OCI-LY1 (cell line): ENCODE results near the gene TBX21.

ENCODE experiments used
- H2AFZ ChIP-seq: fragments of 200-600 bp; sonication (generic), shearing (Covaris generic); 2 replicates; pipeline ENCODE4 v1.6.0; 2014; ENCODE audit warnings: antibody characterized with exemption, mild to moderate bottlenecking, low read length
- H3F3A ChIP-seq: fragments of 200-600 bp; sonication (generic), shearing (Covaris generic); 2 replicates; pipeline ENCODE4 v1.6.0; 2014; ENCODE audit warnings: mild to moderate bottlenecking, antibody characterized with exemption, low read length, moderate library complexity; ENCODE audit not compliant: insufficient read depth
- H3K27ac ChIP-seq: fragments of 200-600 bp; sonication (generic); 2 replicates; pipeline ENCODE4 v1.5.1; 2014; ENCODE audit warnings: low read length, mixed run types, mild to moderate bottlenecking, low read depth; ENCODE audit not compliant: poor library complexity, severe bottlenecking
- H3K27me3 ChIP-seq: fragments of 200-600 bp; sonication (generic); 2 replicates; pipeline ENCODE4 v1.6.0; 2014; ENCODE audit warnings: antibody characterized with exemption, mild to moderate bottlenecking, low read length, moderate library complexity; ENCODE audit not compliant: insufficient read depth
- H3K36me3 ChIP-seq: fragments of 200-600 bp; sonication (generic); 2 replicates; pipeline ENCODE4 v1.6.1; 2014; ENCODE audit warnings: mild to moderate bottlenecking, antibody characterized with exemption, low read length, moderate library complexity, mixed read lengths; ENCODE audit not compliant: insufficient read depth
- H3K4me1 ChIP-seq: fragments of 200-600 bp; sonication (generic); 2 replicates; pipeline ENCODE4 v1.5.1; 2014; ENCODE audit warnings: mild to moderate bottlenecking, low read length, moderate library complexity; ENCODE audit not compliant: insufficient read depth, severe bottlenecking
- H3K4me2 ChIP-seq: fragments of 200-600 bp; sonication (generic), shearing (Covaris generic); 2 replicates; pipeline ENCODE4 v1.6.1; 2014; ENCODE audit warnings: low read length
- H3K4me3 ChIP-seq: fragments of 200-600 bp; sonication (generic); 2 replicates; pipeline ENCODE4 v1.5.1; 2014; ENCODE audit warnings: low read length, low read depth, mild to moderate bottlenecking, mixed read lengths; ENCODE audit not compliant: poor library complexity, severe bottlenecking
- H3K79me2 ChIP-seq: fragments of 200-600 bp; shearing (Covaris generic); 2 replicates; pipeline ENCODE4 v1.6.1; 2016; ENCODE audit warnings: mixed run types, low read length, mixed read lengths; ENCODE audit not compliant: insufficient read depth
- H3K9ac ChIP-seq: fragments of 200-600 bp; sonication (generic), shearing (Covaris generic); 2 replicates; pipeline ENCODE4 v1.6.1; 2014; ENCODE audit warnings: mild to moderate bottlenecking, low read length, mixed read lengths
- H3K9me2 ChIP-seq: fragments of 200-600 bp; sonication (generic), shearing (Covaris generic); 2 replicates; pipeline ENCODE4 v1.6.1; 2014; ENCODE audit warnings: low read depth, mild to moderate bottlenecking, low read length, mixed read lengths
- H3K9me3 ChIP-seq: fragments of 200-600 bp; shearing (Covaris generic); 2 replicates; pipeline ENCODE4 v1.6.1; 2014; ENCODE audit warnings: low read length, mixed read lengths
- H4K20me1 ChIP-seq: fragments of 200-600 bp; sonication (generic), shearing (Covaris generic); 2 replicates; pipeline ENCODE4 v1.6.0; 2016; ENCODE audit warnings: mild to moderate bottlenecking, low read length; ENCODE audit not compliant: insufficient read depth
- CTCF ChIP-seq: fragments of 200-600 bp; sonication (generic), shearing (Covaris generic); IDR thresholded peaks from 2 replicates; pipeline ENCODE4 v1.5.1; 2017; ENCODE audit warnings: mild to moderate bottlenecking, antibody characterized with exemption, low read length, moderate library complexity, mixed read lengths
- EZH2 ChIP-seq: fragments of 200-600 bp; sonication (generic), shearing (Covaris generic); IDR thresholded peaks from 2 replicates; pipeline ENCODE4 v1.8.0; 2017; ENCODE audit warnings: borderline replicate concordance, mixed run types, mild to moderate bottlenecking, antibody characterized with exemption, low read length, moderate library complexity, mixed read lengths

TBX21 gene

GRCh38 chr17:47703191-47703591, 29.8 kb upstream of the TBX21 start:
- no peaks in the 10 kb centered on the region for H3K79me2 ChIP-seq
- peaks cover 27% of the 10 kb centered on the region for H3K36me3 ChIP-seq
- H3K27ac ChIP-seq: no peak overlapping the region
- H3K4me2 ChIP-seq: peak overlapping the region; percentile 7; the same call in 1 of the 2 replicates
- H4K20me1 ChIP-seq: no peaks in the 10 kb centered on the region
- H3K9me3 ChIP-seq: no peaks in the 10 kb centered on the region
- no peak overlapping the region for H3K4me3 ChIP-seq
- H3K4me1 ChIP-seq: peaks cover 33% of the 10 kb centered on the region
- no peaks in the 10 kb centered on the region for H3K9me2 ChIP-seq
- no peaks in the 10 kb centered on the region for H3K27me3 ChIP-seq
- no peak overlapping the region for H2AFZ ChIP-seq
- no peak overlapping the region for H3K9ac ChIP-seq
- H3F3A ChIP-seq: 0 out of 2 replicates have a peak, but pooled peaks cover 3% of the 10 kb centered on the region
- TF ChIP-seq CTCF: no peak
- no peak for TF ChIP-seq EZH2

DNA sequence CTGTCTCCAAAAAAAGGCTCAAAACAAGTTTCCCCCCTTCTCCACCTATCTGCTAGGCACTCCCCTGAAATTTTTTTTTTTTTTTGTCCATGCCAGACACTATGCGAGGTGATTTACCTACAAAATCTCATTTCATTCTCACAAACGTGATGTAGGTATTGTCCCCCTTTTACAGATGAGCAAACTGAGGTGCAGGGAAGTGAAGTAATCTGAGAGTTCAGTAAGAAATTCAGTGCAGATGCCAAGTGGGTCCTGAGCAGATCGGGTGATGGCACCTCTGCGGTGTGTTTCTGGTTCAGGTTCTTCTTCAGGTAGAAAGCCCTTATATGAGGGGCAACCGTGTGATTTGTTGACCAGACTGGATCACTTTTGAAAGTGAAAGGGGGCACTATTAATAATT, 29.4 kb upstream of the TBX21 start:
- Histone ChIP-seq H3K36me3 (peaks cover 27% of the 10 kb centered on the region), H4K20me1 (no peaks in the 10 kb centered on the region), H3K4me2 (peak overlapping the region; percentile 7; the same call in 1 of the 2 replicates), H3K4me1 (peaks cover 33% of the 10 kb centered on the region), H3K9me2 (no peaks in the 10 kb centered on the region), H2AFZ (no peak overlapping the region), H3K27me3 (no peaks in the 10 kb centered on the region), H3K79me2 (no peaks in the 10 kb centered on the region), H3K9ac (no peak overlapping the region), H3K9me3 (no peaks in the 10 kb centered on the region), H3F3A (0 out of 2 replicates have a peak, but pooled peaks cover 3% of the 10 kb centered on the region), H3K4me3 (no peak overlapping the region), H3K27ac (no peak overlapping the region)
- TF ChIP-seq CTCF (no peak), EZH2 (no peak)

GRCh38 chr17:47704116-47704515, 28.9 kb upstream of the TBX21 start:
- Histone ChIP-seq H3K36me3 (peaks cover 27% of the 10 kb centered on the region), H3K4me1 (peaks cover 33% of the 10 kb centered on the region), H3K4me3 (no peak overlapping the region), H3K27me3 (no peaks in the 10 kb centered on the region), H2AFZ (no peak overlapping the region), H3K4me2 (peak overlapping the region; percentile 3; the same call in 1 of the 2 replicates), H3K9ac (no peak overlapping the region), H3F3A (0 out of 2 replicates have a peak, but pooled peaks cover 3% of the 10 kb centered on the region), H3K9me3 (no peaks in the 10 kb centered on the region), H4K20me1 (no peaks in the 10 kb centered on the region), H3K79me2 (no peaks in the 10 kb centered on the region), H3K27ac (no peak overlapping the region), H3K9me2 (no peaks in the 10 kb centered on the region)
- TF ChIP-seq CTCF (no peak), EZH2 (no peak)
